ENCODE data around the gene MYO5A. TPM values are rescaled to one million over a fixed set of nuclear protein-coding genes. Genes with fewer than 3 reads are reported as not detected.
"Not testable (repeated sequence)": the region's sequence is repeated elsewhere in the genome, so short reads cannot be mapped to it uniquely, and the experiment has no call there.

MYO5A gene
- total and polyA plus RNA-seq, 2 donors (not counting 1 experiment from before 2014, with no cell fraction given): 12.2 to 44.4 TPM

- no peak for TF ChIP-seq CTCF (IDR thresholded peaks at IDR 0.05)
- intact Hi-C loops (cut with micrococcal nuclease): no loop called here
- no peak overlapping the region for H3K4me3 Mint-ChIP-seq
- POLR2A ChIA-PET: no interaction called here
- Histone ChIP-seq H3K79me2 (ENCODE audit: control insufficient read depth, insufficient read depth, low read length) (no peaks in the 10 kb centered on the region), H3K27me3 (replicated peaks in 1 of 4; ENCODE audit: control extremely low read depth in 1 of 4, control insufficient read depth in 3 of 4, insufficient read depth in 4 of 4, low read length in 3 of 4) (peaks cover 0 to 7% (median 0%) of the 10 kb centered on the region in 4 experiments), H3K9me3 (ENCODE audit: control extremely low read depth in 1 of 3, control insufficient read depth in 2 of 3, insufficient read depth in 1 of 3, low read length in 2 of 3) (no peaks in the 10 kb centered on the region), H3K27ac (ENCODE audit: low read length in 2 of 2) (no peak overlapping the region), H3K4me2 (replicated peaks; ENCODE audit: low read depth, low read length, poor library complexity, severe bottlenecking) (no peak overlapping the region), H3K36me3 (replicated peaks in 1 of 2; ENCODE audit: control extremely low read depth in 1 of 2, control insufficient read depth in 1 of 2, extremely low read depth in 1 of 2, insufficient read depth in 2 of 2, low read length in 1 of 2) (no peaks in the 10 kb centered on the region), H2AFZ (ENCODE audit: insufficient read depth, low read depth, low read length, poor library complexity, severe bottlenecking) (no peak overlapping the region), H3K4me1 (ENCODE audit: control insufficient read depth in 2 of 2, insufficient read depth in 2 of 2, low read length in 2 of 2) (peaks cover 0 to 17% of the 10 kb centered on the region in 2 donors), H4K20me1 (ENCODE audit: control insufficient read depth, insufficient read depth, low read length, poor library complexity, severe bottlenecking) (no peaks in the 10 kb centered on the region), H3K9ac (ENCODE audit: low read length) (no peak overlapping the region), H3K4me3 (ENCODE audit: control extremely low read depth in 1 of 5, extremely low read depth in 1 of 5, insufficient read depth in 1 of 5, low read depth in 2 of 5, low read length in 4 of 5) (no peak overlapping the region)
- no peak overlapping the region for H3K27ac Mint-ChIP-seq
- no peaks in the 10 kb centered on the region for H3K9me3 Mint-ChIP-seq (ENCODE audit: insufficient read depth)
- CTCF ChIA-PET: interaction anchor here (0.5 to 1.0 kb wide), 4 partner anchors 9 to 265 kb away, joined by 3 read pairs; no protein-coding TSS in a partner anchor
- H3K27me3 Mint-ChIP-seq: no peaks in the 10 kb centered on the region
- ATAC-seq (ENCODE audit: low read depth) (no peak), DNase-seq (no peak)
- WGBS (ENCODE audit: insufficient coverage): 96% methylated on average over 8 of the region's 13 CpGs
- H3K4me1 Mint-ChIP-seq: peaks cover 20% of the 10 kb centered on the region
Measured at GRCh38 chr15:52288051-52288942, 240.4 kb downstream of the MYO5A start.

GRCh38 chr15:52287114-52287513, 241.6 kb downstream of the MYO5A start:
- Histone ChIP-seq H4K20me1 (ENCODE audit: control insufficient read depth, insufficient read depth, low read length, poor library complexity, severe bottlenecking) (no peaks in the 10 kb centered on the region), H3K4me1 (ENCODE audit: control insufficient read depth in 2 of 2, insufficient read depth in 2 of 2, low read length in 2 of 2) (peaks cover 0 to 8% of the 10 kb centered on the region in 2 donors), H3K36me3 (replicated peaks in 1 of 2; ENCODE audit: control extremely low read depth in 1 of 2, control insufficient read depth in 1 of 2, extremely low read depth in 1 of 2, insufficient read depth in 2 of 2, low read length in 1 of 2) (no peaks in the 10 kb centered on the region), H3K4me2 (replicated peaks; ENCODE audit: low read depth, low read length, poor library complexity, severe bottlenecking) (no peak overlapping the region), H3K27me3 (replicated peaks in 1 of 4; ENCODE audit: control extremely low read depth in 1 of 4, control insufficient read depth in 3 of 4, insufficient read depth in 4 of 4, low read length in 3 of 4) (no peaks in the 10 kb centered on the region), H3K27ac (ENCODE audit: low read length in 2 of 2) (no peak overlapping the region), H2AFZ (ENCODE audit: insufficient read depth, low read depth, low read length, poor library complexity, severe bottlenecking) (no peak overlapping the region), H3K9ac (ENCODE audit: low read length) (no peak overlapping the region), H3K4me3 (ENCODE audit: control extremely low read depth in 1 of 5, extremely low read depth in 1 of 5, insufficient read depth in 1 of 5, low read depth in 2 of 5, low read length in 4 of 5) (no peak overlapping the region), H3K9me3 (ENCODE audit: control extremely low read depth in 1 of 3, control insufficient read depth in 2 of 3, insufficient read depth in 1 of 3, low read length in 2 of 3) (no peaks in the 10 kb centered on the region), H3K79me2 (ENCODE audit: control insufficient read depth, insufficient read depth, low read length) (no peaks in the 10 kb centered on the region)
- POLR2A ChIA-PET: no interaction called here
- DNase-seq: no peak
- WGBS (ENCODE audit: insufficient coverage): no CpG with 5 or more reads among the region's 7 CpGs
- no peak for TF ChIP-seq EZH2 (IDR thresholded peaks at IDR 0.05; ENCODE audit: borderline replicate concordance, insufficient read depth, low read depth, low read length, poor library complexity, severe bottlenecking)
- no peak for TF ChIP-seq CTCF (IDR thresholded peaks at IDR 0.05)
- no peak overlapping the region for H3K27ac Mint-ChIP-seq
- no peaks in the 10 kb centered on the region for H3K27me3 Mint-ChIP-seq
- no peak overlapping the region for H3K4me3 Mint-ChIP-seq
- CTCF ChIA-PET: interaction anchor here (0.5 to 1.1 kb wide), 2 partner anchors 25 to 30 kb away, joined by 3 read pairs; no protein-coding TSS in a partner anchor
- ATAC-seq (ENCODE audit: low read depth): no peak
- intact Hi-C loops (cut with micrococcal nuclease): no loop called here
- no peaks in the 10 kb centered on the region for H3K9me3 Mint-ChIP-seq (ENCODE audit: insufficient read depth)
- H3K4me1 Mint-ChIP-seq: peaks cover 11% of the 10 kb centered on the region

- POLR2A ChIA-PET; H3K27me3 Mint-ChIP-seq; ATAC-seq (ENCODE audit: low read depth); H3K9ac ChIP-seq (ENCODE audit: low read length); intact Hi-C loops (cut with micrococcal nuclease); H3K9me3 ChIP-seq (ENCODE audit: control extremely low read depth in 1 of 3, control insufficient read depth in 2 of 3, insufficient read depth in 1 of 3, low read length in 2 of 3); H2AFZ ChIP-seq (ENCODE audit: insufficient read depth, low read depth, low read length, poor library complexity, severe bottlenecking); H3K4me1 Mint-ChIP-seq; H3K4me1 ChIP-seq (ENCODE audit: control insufficient read depth in 2 of 2, insufficient read depth in 2 of 2, low read length in 2 of 2); DNase-seq; H3K9me3 Mint-ChIP-seq (ENCODE audit: insufficient read depth); H4K20me1 ChIP-seq (ENCODE audit: control insufficient read depth, insufficient read depth, low read length, poor library complexity, severe bottlenecking); H3K27ac Mint-ChIP-seq; H3K4me3 Mint-ChIP-seq; H3K36me3 ChIP-seq (replicated peaks in 1 of 2; ENCODE audit: control extremely low read depth in 1 of 2, control insufficient read depth in 1 of 2, extremely low read depth in 1 of 2, insufficient read depth in 2 of 2, low read length in 1 of 2); H3K4me2 ChIP-seq (replicated peaks; ENCODE audit: low read depth, low read length, poor library complexity, severe bottlenecking); H3K79me2 ChIP-seq (ENCODE audit: control insufficient read depth, insufficient read depth, low read length); CTCF ChIA-PET; H3K27ac ChIP-seq (ENCODE audit: low read length in 2 of 2); H3K4me3 ChIP-seq (ENCODE audit: control extremely low read depth in 1 of 5, extremely low read depth in 1 of 5, insufficient read depth in 1 of 5, low read depth in 2 of 5, low read length in 4 of 5); H3K27me3 ChIP-seq (replicated peaks in 1 of 4; ENCODE audit: control extremely low read depth in 1 of 4, control insufficient read depth in 3 of 4, insufficient read depth in 4 of 4, low read length in 3 of 4): not testable (repeated sequence)
- WGBS (ENCODE audit: insufficient coverage): 96% methylated on average over 10 of the region's 34 CpGs
Measured at GRCh38 chr15:52285941-52286340, 242.7 kb downstream of the MYO5A start.

Data from B cell (primary cell).